H9 (cell line): Measurements from ENCODE around the gene MAP7D3. TPM values are rescaled to one million over a fixed set of nuclear protein-coding genes. Genes with fewer than 3 reads are reported as not detected.
A peak's percentile ranks its signal among the peaks of the same experiment; 100 is the strongest.

Experiments
- DNase-seq: peaks from one replicate; pipeline ENCODE4 v3.0.0-alpha.2; 2017
- H2AFZ ChIP-seq: one replicate; pipeline ENCODE4 v1.6.1; 2013; ENCODE audit warnings: mild to moderate bottlenecking, low read length, control low read depth, moderate library complexity
- H2AK5ac ChIP-seq: 2 replicates; pipeline ENCODE4 v1.6.1; 2013; ENCODE audit warnings: low read length, control low read depth, mixed read lengths; ENCODE audit not compliant: insufficient read length
- H2BK120ac ChIP-seq: one replicate; pipeline ENCODE4 v1.6.1; 2013; ENCODE audit warnings: low read depth, mild to moderate bottlenecking, low read length, control low read depth, inconsistent platforms; ENCODE audit not compliant: poor library complexity, severe bottlenecking
- H2BK12ac ChIP-seq: 2 replicates; pipeline ENCODE4 v1.6.1; 2013; ENCODE audit warnings: low read length, control low read depth, mixed read lengths, low read depth; ENCODE audit not compliant: insufficient read length
- H2BK15ac ChIP-seq: 2 replicates; pipeline ENCODE4 v1.6.1; 2013; ENCODE audit warnings: low read depth, low read length, control low read depth
- H2BK20ac ChIP-seq: one replicate; pipeline ENCODE4 v1.6.1; 2013; ENCODE audit warnings: low read depth, mild to moderate bottlenecking, low read length, control low read depth, inconsistent platforms; ENCODE audit not compliant: poor library complexity, severe bottlenecking
- H2BK5ac ChIP-seq: 2 replicates; pipeline ENCODE4 v1.6.1; 2013; ENCODE audit warnings: low read length, control low read depth, mixed read lengths; ENCODE audit not compliant: insufficient read length
- H3K14ac ChIP-seq: 2 replicates; pipeline ENCODE4 v1.6.1; 2013; ENCODE audit warnings: low read length, control low read depth; ENCODE audit not compliant: insufficient read depth
- H3K18ac ChIP-seq: 2 replicates; pipeline ENCODE4 v1.6.1; 2013; ENCODE audit warnings: low read depth, mild to moderate bottlenecking, mixed read lengths, low read length, control low read depth; ENCODE audit not compliant: insufficient read length
- H3K23ac ChIP-seq: 2 replicates; pipeline ENCODE4 v1.6.1; 2013; ENCODE audit warnings: low read length, control low read depth, mixed read lengths, low read depth; ENCODE audit not compliant: insufficient read length
- H3K23me2 ChIP-seq: 2 replicates; pipeline ENCODE4 v1.6.1; 2013; ENCODE audit warnings: low read depth, mild to moderate bottlenecking, mixed read lengths, low read length, control low read depth; ENCODE audit not compliant: insufficient read length, poor library complexity, severe bottlenecking
- H3K27ac ChIP-seq: 2 replicates; pipeline ENCODE4 v1.5.1; 2013; ENCODE audit warnings: low read length, control low read depth, mixed read lengths, low read depth; ENCODE audit not compliant: insufficient read length
- H3K27me3 ChIP-seq: 2 replicates; pipeline ENCODE4 v1.6.1; 2013; ENCODE audit warnings: low read length, control low read depth, inconsistent platforms; ENCODE audit not compliant: insufficient read depth
- H3K4ac ChIP-seq: 2 replicates; pipeline ENCODE4 v1.6.1; 2013; ENCODE audit warnings: low read depth, mild to moderate bottlenecking, control low read depth, inconsistent platforms, low read length, moderate library complexity
- H3K4me1 ChIP-seq: 2 replicates; pipeline ENCODE4 v1.6.1; 2013; ENCODE audit warnings: low read length, control low read depth, inconsistent platforms; ENCODE audit not compliant: insufficient read depth
- H3K4me2 ChIP-seq: 2 replicates; pipeline ENCODE4 v1.6.1; 2013; ENCODE audit warnings: low read length, control low read depth, mixed read lengths; ENCODE audit not compliant: insufficient read length, insufficient read depth
- H3K56ac ChIP-seq: 2 replicates; pipeline ENCODE4 v1.6.1; 2013; ENCODE audit warnings: low read depth, mild to moderate bottlenecking, mixed read lengths, low read length, control low read depth; ENCODE audit not compliant: insufficient read length
- H3K79me1 ChIP-seq: 2 replicates; pipeline ENCODE4 v1.6.1; 2013; ENCODE audit warnings: low read depth, mild to moderate bottlenecking, moderate library complexity, low read length, control low read depth, inconsistent platforms; ENCODE audit not compliant: insufficient read depth, poor library complexity, severe bottlenecking
- H3K79me2 ChIP-seq: 2 replicates; pipeline ENCODE4 v1.6.1; 2013; ENCODE audit warnings: low read length, control low read depth, inconsistent platforms; ENCODE audit not compliant: insufficient read depth
- H3K9ac ChIP-seq: 2 replicates; pipeline ENCODE4 v1.6.1; 2013; ENCODE audit warnings: low read length, control low read depth, mixed read lengths; ENCODE audit not compliant: insufficient read length; ENCODE audit errors: extremely low read depth
- H3K9me3 ChIP-seq: one replicate; pipeline ENCODE4 v1.6.1; 2013; ENCODE audit warnings: low read depth, low read length, inconsistent platforms; ENCODE audit not compliant: control insufficient read depth
- H3T11ph ChIP-seq: one replicate; pipeline ENCODE4 v1.6.1; 2013; ENCODE audit warnings: mild to moderate bottlenecking, low read length, control low read depth, inconsistent platforms
- H4K20me1 ChIP-seq: one replicate; pipeline ENCODE4 v1.6.1; 2013; ENCODE audit not compliant: control insufficient read depth, insufficient read length, insufficient read depth
- H4K5ac ChIP-seq: 2 replicates; pipeline ENCODE4 v1.6.1; 2013; ENCODE audit warnings: low read depth, mild to moderate bottlenecking, mixed read lengths, low read length, control low read depth; ENCODE audit not compliant: insufficient read length
- H4K8ac ChIP-seq: replicated peaks from 2 replicates; pipeline ENCODE4 v1.6.1; 2013; ENCODE audit warnings: low read length, control low read depth, mixed read lengths, low read depth; ENCODE audit not compliant: insufficient read length
- H4K91ac ChIP-seq: 2 replicates; pipeline ENCODE4 v1.6.1; 2013; ENCODE audit warnings: low read depth, mild to moderate bottlenecking, moderate library complexity, mixed read lengths, low read length, control low read depth; ENCODE audit not compliant: insufficient read length
- H3K27ac Mint-ChIP-seq, 3 experiments: 2 replicates in 2 of 3; 3 replicates in 1 of 3; pipeline ENCODE4 v1.8.0; 2020 to 2021; ENCODE audit warnings: mixed read lengths in 3 of 3, mild to moderate bottlenecking in 1 of 3, moderate library complexity in 1 of 3
- H3K27me3 Mint-ChIP-seq: 2 replicates; pipeline ENCODE4 v1.8.0; 2021; ENCODE audit warnings: low read depth, mild to moderate bottlenecking, moderate library complexity, mixed read lengths
- H3K36me3 Mint-ChIP-seq, 3 experiments: 2 replicates in 2 of 3; 3 replicates in 1 of 3; pipeline ENCODE4 v1.8.0; 2020 to 2021; ENCODE audit warnings: low read depth in 3 of 3, mixed read lengths in 3 of 3; ENCODE audit not compliant: insufficient read depth in 1 of 3
- H3K4me1 Mint-ChIP-seq, 2 experiments: 2 replicates each; pipeline ENCODE4 v1.8.0; 2020; ENCODE audit warnings: mixed read lengths in 2 of 2
- H3K4me3 Mint-ChIP-seq, 2 experiments: 2 replicates in 1 of 2; 3 replicates in 1 of 2; pipeline ENCODE4 v1.8.0; 2020 to 2021; ENCODE audit warnings: mild to moderate bottlenecking in 2 of 2, mixed read lengths in 2 of 2, moderate library complexity in 1 of 2
- H3K9me3 Mint-ChIP-seq, 2 experiments: 2 replicates in 1 of 2; 3 replicates in 1 of 2; pipeline ENCODE4 v1.8.0; 2020; ENCODE audit warnings: mild to moderate bottlenecking in 2 of 2, mixed read lengths in 2 of 2, moderate library complexity in 1 of 2
- WGBS: extraction: QIAGEN DNeasy Blood & Tissue Kit; methylation state at CpG from one replicate; pipeline ENCODE4 v1.1.7; 2013; ENCODE audit warnings: missing lambda C conversion rate, low lambda C conversion rate, mixed read lengths; ENCODE audit not compliant: insufficient read length; ENCODE audit errors: extremely low coverage; 5-methylcytosine and 5-hydroxymethylcytosine counted together
- total RNA-seq: library from RNA; stranded (reverse); gene quantifications from 2 replicates; pipeline ENCODE4 v1.2.1, GENCODE V29; 2021
- TF ChIP-seq, protein P1 (sequence below): fragments of 200-600 bp; sonication (generic); conservative IDR thresholded peaks from 3 replicates; pipeline ENCODE4 v1.8.0; 2021; ENCODE audit warnings: antibody characterized with exemption, mild to moderate bottlenecking

MAP7D3 gene
- total RNA-seq, 1 experiment from 2014 or later = 15.2 TPM

DNA sequence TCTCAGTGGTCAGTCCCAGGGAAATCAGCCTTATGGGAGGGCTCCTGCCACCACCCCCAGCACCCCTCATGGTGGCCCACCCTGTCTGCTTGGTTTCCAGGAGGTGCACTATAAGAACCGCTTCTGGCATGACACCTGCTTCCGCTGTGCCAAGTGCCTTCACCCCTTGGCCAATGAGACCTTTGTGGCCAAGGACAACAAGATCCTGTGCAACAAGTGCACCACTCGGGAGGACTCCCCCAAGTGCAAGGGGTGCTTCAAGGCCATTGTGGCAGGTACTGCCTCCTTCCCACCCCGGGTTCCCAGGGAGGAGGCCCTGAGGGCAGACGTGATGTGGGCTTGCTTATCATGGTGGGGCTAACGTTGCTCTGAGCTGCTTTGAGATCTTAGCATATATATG is 44.3 kb downstream of the MAP7D3 start:
- no peaks in the 10 kb centered on the region for H3K23me2 ChIP-seq
- H2BK5ac ChIP-seq = no peak overlapping the region
- H3K9me3 Mint-ChIP-seq = peaks cover 58 to 65% of the 10 kb centered on the region in 2 experiments
- H2BK120ac ChIP-seq = no peak overlapping the region
- H3K18ac ChIP-seq = no peak overlapping the region
- no peak for DNase-seq
- H3K27me3 Mint-ChIP-seq = no peaks in the 10 kb centered on the region
- H2BK12ac ChIP-seq = no peak overlapping the region
- no peaks in the 10 kb centered on the region for H3K79me1 ChIP-seq
- no peaks in the 10 kb centered on the region for H3K79me2 ChIP-seq
- H3K4me2 ChIP-seq = no peak overlapping the region
- no peak overlapping the region for H2BK20ac ChIP-seq
- TF ChIP-seq, protein P1, sequence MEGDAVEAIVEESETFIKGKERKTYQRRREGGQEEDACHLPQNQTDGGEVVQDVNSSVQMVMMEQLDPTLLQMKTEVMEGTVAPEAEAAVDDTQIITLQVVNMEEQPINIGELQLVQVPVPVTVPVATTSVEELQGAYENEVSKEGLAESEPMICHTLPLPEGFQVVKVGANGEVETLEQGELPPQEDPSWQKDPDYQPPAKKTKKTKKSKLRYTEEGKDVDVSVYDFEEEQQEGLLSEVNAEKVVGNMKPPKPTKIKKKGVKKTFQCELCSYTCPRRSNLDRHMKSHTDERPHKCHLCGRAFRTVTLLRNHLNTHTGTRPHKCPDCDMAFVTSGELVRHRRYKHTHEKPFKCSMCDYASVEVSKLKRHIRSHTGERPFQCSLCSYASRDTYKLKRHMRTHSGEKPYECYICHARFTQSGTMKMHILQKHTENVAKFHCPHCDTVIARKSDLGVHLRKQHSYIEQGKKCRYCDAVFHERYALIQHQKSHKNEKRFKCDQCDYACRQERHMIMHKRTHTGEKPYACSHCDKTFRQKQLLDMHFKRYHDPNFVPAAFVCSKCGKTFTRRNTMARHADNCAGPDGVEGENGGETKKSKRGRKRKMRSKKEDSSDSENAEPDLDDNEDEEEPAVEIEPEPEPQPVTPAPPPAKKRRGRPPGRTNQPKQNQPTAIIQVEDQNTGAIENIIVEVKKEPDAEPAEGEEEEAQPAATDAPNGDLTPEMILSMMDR = no peak
- no peaks in the 10 kb centered on the region for H3K27me3 ChIP-seq
- H3K14ac ChIP-seq = no peak overlapping the region
- H2BK15ac ChIP-seq = no peak overlapping the region
- H4K5ac ChIP-seq = no peak overlapping the region
- peaks cover 5 to 21% of the 10 kb centered on the region in 2 experiments for H3K4me1 Mint-ChIP-seq
- H4K8ac ChIP-seq = no peak overlapping the region
- WGBS = no CpG with 5 or more reads among the region's 6 CpGs
- H3K9ac ChIP-seq = no peak overlapping the region
- H4K20me1 ChIP-seq = no peaks in the 10 kb centered on the region
- H3K4me1 ChIP-seq = no peaks in the 10 kb centered on the region
- peak overlapping the region in 1 of 2 experiments; percentile 6; a peak in 1 of 5 replicates for H3K4me3 Mint-ChIP-seq
- H3K27ac ChIP-seq = no peak overlapping the region
- peaks cover 56% of the 10 kb centered on the region for H3K9me3 ChIP-seq
- H3K27ac Mint-ChIP-seq = peak overlapping the region in 1 of 3 experiments; percentile 44; a peak in 1 of 7 replicates
- H2AK5ac ChIP-seq = no peak overlapping the region
- H3K36me3 Mint-ChIP-seq = peaks cover 19 to 28% (median 22%) of the 10 kb centered on the region in 3 experiments; a peak in 6 of 7 replicates
- H3K4ac ChIP-seq = no peak overlapping the region
- H4K91ac ChIP-seq = no peak overlapping the region
- no peak overlapping the region for H3K23ac ChIP-seq
- H3T11ph ChIP-seq = no peak overlapping the region
- no peak overlapping the region for H2AFZ ChIP-seq
- H3K56ac ChIP-seq = no peak overlapping the region
